GM21360 (cell line): ENCODE data around the gene TMEM44.
"Not testable (repeated sequence)": the region's sequence is repeated elsewhere in the genome, so short reads cannot be mapped to it uniquely, and the experiment has no call there.

Experiments
- ATAC-seq: cut with Tn5 transposase; IDR thresholded peaks from one replicate; pipeline ENCODE4 v1.9.1; 2021; ENCODE audit warnings: mild to moderate bottlenecking, moderate library complexity; ENCODE audit not compliant: unreplicated experiment

Gene TMEM44

GRCh38 chr3:194556086-194557056 is 76.8 kb downstream of the TMEM44 start:
- ATAC-seq, result no peak

GRCh38 chr3:194555175-194556062 is 77.8 kb downstream of the TMEM44 start:
- no peak for ATAC-seq

DNA sequence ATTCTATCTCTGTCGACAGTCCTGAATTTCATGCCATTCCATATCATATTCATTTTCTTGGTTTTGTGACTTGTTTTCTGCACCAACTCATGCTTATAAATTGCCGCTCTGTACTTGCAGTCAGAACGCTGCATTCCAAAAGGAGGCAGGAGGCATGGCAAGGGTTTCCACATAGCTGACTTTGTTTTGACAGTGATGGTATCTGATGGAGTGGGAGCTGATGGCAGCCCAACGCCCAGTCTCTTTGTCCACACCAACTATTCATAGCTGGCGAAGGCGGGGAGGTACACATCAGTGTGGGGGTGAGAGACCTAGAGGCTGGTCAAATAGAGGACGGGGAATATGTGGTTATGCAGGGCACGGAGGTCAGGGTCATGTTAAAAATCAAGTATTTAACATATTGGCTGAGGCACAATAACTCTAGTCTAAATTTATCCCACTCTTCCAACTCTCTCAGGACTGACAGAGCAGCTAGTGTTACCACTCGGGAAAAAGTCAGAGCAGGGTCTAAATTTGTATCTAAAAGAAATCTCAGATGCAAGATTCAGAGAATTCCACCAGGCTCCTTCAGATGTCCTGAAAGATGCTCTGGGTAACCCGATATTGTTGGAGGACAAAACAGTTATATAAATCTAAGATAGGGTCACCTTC is 78.6 kb downstream of the TMEM44 start:
- no peak for ATAC-seq

GRCh38 chr3:194552327-194552949 is 80.8 kb downstream of the TMEM44 start:
- no peak for ATAC-seq

DNA sequence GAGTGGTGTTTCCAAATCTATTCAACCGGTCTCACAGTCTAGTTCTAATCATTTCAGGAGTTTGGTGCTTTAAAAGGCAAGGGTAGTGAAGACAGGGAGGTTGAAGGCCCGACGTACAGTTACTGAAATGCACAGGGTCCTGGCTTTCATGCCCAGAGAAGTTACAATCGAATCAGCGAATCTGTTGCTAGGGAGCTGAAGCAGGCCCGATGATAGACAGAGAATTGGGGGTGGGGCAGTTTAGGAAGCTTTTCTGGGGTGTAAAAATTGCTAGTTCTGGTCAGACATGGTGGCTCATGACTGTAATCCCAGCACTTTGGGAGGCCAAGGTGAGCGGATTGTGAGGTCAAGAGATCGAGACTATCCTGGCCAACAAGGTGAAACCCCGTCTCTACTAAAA is 83.4 kb downstream of the TMEM44 start:
- ATAC-seq, result no peak

- ATAC-seq, result no peak
Observed at GRCh38 chr3:194548346-194549321, 84.6 kb downstream of the TMEM44 start.

GRCh38 chr3:194547042-194547441 is 86.2 kb downstream of the TMEM44 start:
- no peak for ATAC-seq

DNA sequence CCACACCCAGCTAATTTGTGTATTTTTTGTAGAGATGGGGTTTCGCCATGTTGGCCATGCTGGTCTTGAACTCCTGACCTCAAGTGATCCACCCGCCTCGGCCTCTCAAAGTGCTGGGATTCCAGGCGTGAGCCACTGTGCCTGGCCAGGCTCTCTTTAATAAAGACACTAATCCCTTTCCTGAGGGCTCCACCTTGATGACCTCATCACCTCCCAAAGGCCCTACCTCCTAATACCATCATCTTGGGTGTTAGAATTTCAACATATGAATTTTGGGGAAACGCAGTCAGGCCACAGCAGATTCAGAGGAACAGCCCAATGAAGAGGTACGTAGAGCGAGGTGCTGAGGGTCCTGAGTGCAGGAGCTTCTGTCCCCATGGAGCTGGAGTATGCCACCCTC is 87.7 kb downstream of the TMEM44 start:
- ATAC-seq, result not testable (repeated sequence)

DNA sequence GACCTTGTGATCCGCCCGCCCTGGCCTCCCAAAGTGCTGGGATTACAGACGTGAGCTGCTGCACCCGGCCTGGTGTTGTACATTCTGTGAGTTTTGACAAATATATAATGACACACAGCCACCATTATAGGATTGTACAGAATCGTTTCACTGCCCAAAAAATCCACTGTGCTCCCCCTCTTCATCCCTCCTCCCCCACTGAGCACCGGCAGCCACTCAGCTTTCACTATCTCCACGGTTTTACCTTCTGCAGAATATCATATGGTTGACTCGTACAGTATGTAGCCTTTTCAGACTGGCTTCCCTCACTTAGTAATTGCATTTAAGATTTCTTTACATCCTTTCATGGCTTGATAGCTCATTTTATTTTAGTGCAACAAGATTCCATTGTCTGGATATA is 89.7 kb downstream of the TMEM44 start:
- ATAC-seq, result no peak

GRCh38 chr3:194541483-194541882 is 91.7 kb downstream of the TMEM44 start:
- ATAC-seq, result no peak

DNA sequence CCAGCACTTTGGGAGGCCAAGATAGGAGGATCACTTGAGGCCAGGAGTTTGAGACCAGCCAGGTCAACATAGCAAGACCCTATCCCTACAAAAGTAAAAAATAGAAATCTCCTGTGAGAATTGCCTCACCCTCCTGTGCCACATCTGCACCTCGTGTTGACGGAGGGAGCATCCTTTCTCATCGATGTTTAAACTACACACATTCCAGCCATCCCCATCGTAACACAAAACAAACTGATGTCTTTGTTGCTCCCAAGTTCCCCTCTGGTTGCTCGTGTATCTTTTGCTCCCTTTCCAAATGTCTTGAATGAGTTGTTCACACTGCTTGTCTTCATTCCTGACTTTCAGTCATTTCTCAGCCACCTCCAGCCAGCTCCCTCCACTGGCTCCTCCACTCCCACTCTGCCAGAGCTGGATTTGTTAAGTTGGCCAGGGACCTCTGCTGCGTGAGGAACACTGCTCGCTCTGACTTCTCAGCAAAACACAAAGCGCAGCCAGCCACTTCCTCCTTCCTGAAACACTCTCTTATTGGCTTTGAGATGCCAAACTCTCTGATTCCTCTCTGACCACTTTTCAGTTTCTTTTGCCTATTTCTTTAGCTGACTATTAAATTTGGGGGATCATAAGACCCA is 92.8 kb downstream of the TMEM44 start:
- ATAC-seq, result no peak

GRCh38 chr3:194539498-194539897 is 93.7 kb downstream of the TMEM44 start:
- no peak for ATAC-seq

DNA sequence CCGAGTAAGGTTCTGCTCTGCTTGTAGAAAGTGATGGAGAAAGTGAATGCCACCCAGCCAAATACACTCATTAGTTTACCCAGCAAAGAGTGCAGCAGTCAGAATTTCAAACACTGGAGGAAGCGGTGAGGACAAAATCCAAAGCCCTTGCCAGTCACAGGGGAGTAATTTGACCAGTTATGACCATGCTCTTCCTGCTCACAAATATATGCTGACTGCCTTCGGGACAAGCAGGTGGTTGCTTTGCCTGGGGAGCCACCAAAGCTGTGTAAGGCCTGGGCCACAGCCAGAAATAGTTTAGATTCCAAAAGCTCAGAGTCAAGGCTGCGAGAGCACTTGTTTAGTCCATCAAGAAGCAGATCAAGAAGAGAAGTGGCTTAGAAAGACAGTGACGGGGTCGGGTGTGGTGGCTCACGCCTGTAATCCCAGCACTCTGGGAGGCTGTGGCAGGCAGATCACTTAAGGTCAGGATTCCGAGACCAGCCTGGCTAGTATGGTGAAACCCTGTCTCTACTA is 95.4 kb downstream of the TMEM44 start:
- no peak for ATAC-seq
